GM19023 (cell line): Measurements from ENCODE around the gene COL25A1.
"Not testable (repeated sequence)": the region's sequence is repeated elsewhere in the genome, so short reads cannot be mapped to it uniquely, and the experiment has no call there.

Source experiments
- ATAC-seq: cut with Tn5 transposase; IDR thresholded peaks from one replicate; pipeline ENCODE4 v1.9.1; 2021; ENCODE audit warnings: mild to moderate bottlenecking, moderate library complexity; ENCODE audit not compliant: unreplicated experiment

Gene COL25A1

GRCh38 chr4:109020861-109021260 is 281.6 kb downstream of the COL25A1 start:
- no peak for ATAC-seq

GRCh38 chr4:109016200-109016599 is 286.3 kb downstream of the COL25A1 start:
- ATAC-seq: no peak

- no peak for ATAC-seq
These were observed 287.0 kb downstream of the COL25A1 start for GRCh38 chr4:109015413-109015810.

- no peak for ATAC-seq
These were observed 287.7 kb downstream of the COL25A1 start for GRCh38 chr4:109014593-109015412.

- no peak for ATAC-seq
These were observed 290.1 kb downstream of the COL25A1 start for GRCh38 chr4:109012286-109012880.

GRCh38 chr4:109011241-109012026 is 291.0 kb downstream of the COL25A1 start:
- ATAC-seq: no peak

- no peak for ATAC-seq
These were observed 291.9 kb downstream of the COL25A1 start for GRCh38 chr4:109010521-109010920.

- ATAC-seq: no peak
These were observed 292.5 kb downstream of the COL25A1 start for GRCh38 chr4:109009909-109010308.

- ATAC-seq: no peak
These were observed 294.5 kb downstream of the COL25A1 start for GRCh38 chr4:109007976-109008375.

- ATAC-seq: no peak
These were observed 296.9 kb downstream of the COL25A1 start for GRCh38 chr4:109005523-109005922.

GRCh38 chr4:109004418-109004817 is 298.0 kb downstream of the COL25A1 start:
- no peak for ATAC-seq

GRCh38 chr4:109003964-109004363 is 298.5 kb downstream of the COL25A1 start:
- no peak for ATAC-seq

- no peak for ATAC-seq
These were observed 310.7 kb downstream of the COL25A1 start for GRCh38 chr4:108991551-108992328.

- ATAC-seq: no peak
These were observed 313.8 kb downstream of the COL25A1 start for GRCh38 chr4:108988464-108989195.

GRCh38 chr4:108984495-108984894 is 318.0 kb downstream of the COL25A1 start:
- ATAC-seq: not testable (repeated sequence)

GRCh38 chr4:108982402-108983185 is 319.9 kb downstream of the COL25A1 start:
- no peak for ATAC-seq

- no peak for ATAC-seq
These were observed 321.8 kb downstream of the COL25A1 start for GRCh38 chr4:108980455-108981239.

- no peak for ATAC-seq
These were observed 322.7 kb downstream of the COL25A1 start for GRCh38 chr4:108979759-108980158.

GRCh38 chr4:108978066-108978465 is 324.4 kb downstream of the COL25A1 start:
- ATAC-seq: no peak
